Measurements from ENCODE around the gene CORIN.

DNA sequence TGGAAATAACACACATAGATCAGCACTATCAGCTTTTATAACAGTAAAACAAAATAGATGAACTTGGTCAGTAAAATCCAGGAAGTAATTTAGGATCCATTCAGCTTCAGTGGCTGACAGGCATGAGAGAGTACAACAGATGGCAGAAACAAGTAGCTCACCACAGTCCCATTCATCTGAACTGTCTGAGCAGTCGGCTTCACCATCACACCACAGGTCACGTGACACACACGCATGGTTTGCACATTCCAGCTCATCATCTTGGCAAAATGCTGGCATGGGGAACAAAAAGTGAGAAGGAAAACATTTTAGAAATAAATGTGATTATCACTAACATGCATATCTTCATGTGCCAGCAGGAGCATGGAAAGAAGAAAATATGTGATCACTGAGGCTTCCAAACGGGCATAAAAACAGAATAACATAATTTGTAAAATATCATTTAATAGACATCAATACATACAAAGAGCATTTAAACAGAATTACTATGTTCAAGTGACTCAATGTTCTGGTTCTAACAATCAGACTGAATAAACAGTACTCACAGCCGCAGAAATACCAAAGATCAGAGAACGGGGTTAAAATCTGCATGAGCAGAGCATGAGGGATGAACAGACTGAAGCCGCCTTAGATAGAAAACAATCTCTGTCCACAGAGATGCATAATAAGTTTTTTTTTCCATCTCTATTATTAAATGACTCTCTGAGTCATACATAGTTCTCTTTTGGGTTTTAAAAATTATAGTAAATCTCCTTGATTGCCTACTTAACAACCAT is 194.7 kb downstream of the CORIN start:
- no peak for TF ChIP-seq EZH2 (IDR thresholded peaks at IDR 0.05; ENCODE audit: borderline replicate concordance, low read depth, low read length, severe bottlenecking)
- TF ChIP-seq, protein P1, sequence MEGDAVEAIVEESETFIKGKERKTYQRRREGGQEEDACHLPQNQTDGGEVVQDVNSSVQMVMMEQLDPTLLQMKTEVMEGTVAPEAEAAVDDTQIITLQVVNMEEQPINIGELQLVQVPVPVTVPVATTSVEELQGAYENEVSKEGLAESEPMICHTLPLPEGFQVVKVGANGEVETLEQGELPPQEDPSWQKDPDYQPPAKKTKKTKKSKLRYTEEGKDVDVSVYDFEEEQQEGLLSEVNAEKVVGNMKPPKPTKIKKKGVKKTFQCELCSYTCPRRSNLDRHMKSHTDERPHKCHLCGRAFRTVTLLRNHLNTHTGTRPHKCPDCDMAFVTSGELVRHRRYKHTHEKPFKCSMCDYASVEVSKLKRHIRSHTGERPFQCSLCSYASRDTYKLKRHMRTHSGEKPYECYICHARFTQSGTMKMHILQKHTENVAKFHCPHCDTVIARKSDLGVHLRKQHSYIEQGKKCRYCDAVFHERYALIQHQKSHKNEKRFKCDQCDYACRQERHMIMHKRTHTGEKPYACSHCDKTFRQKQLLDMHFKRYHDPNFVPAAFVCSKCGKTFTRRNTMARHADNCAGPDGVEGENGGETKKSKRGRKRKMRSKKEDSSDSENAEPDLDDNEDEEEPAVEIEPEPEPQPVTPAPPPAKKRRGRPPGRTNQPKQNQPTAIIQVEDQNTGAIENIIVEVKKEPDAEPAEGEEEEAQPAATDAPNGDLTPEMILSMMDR (IDR thresholded peaks at IDR 0.05; ENCODE audit: extremely low read depth in 1 of 2, insufficient read depth in 1 of 2, low read depth in 1 of 2, low read length in 2 of 2) = no peak
- TF ChIP-seq POLR2A (IDR thresholded peaks at IDR 0.05; ENCODE audit: low read depth, low read length) = no peak
- TF ChIP-seq POLR2AphosphoS5 (IDR thresholded peaks at IDR 0.05; ENCODE audit: insufficient read depth, low read depth, low read length) = no peak
- no peak for TF ChIP-seq JUN (IDR thresholded peaks at IDR 0.05; ENCODE audit: borderline replicate concordance, insufficient read depth, insufficient read length, low read depth)
- TF ChIP-seq, protein P2, sequence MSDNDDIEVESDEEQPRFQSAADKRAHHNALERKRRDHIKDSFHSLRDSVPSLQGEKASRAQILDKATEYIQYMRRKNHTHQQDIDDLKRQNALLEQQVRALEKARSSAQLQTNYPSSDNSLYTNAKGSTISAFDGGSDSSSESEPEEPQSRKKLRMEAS (IDR thresholded peaks at IDR 0.05; ENCODE audit: insufficient read depth, insufficient read length) = no peak
- TF ChIP-seq MYC (IDR thresholded peaks at IDR 0.05; ENCODE audit: low read depth, low read length) = no peak
- TF ChIP-seq GATA2 (IDR thresholded peaks at IDR 0.05; ENCODE audit: insufficient read depth, insufficient read length, low read depth, low read length) = no peak
